GM12891 (cell line): Measurements from ENCODE around the gene COL6A2.
"Not testable (repeated sequence)": the region's sequence is repeated elsewhere in the genome, so short reads cannot be mapped to it uniquely, and the experiment has no call there.

ENCODE experiments used
- DNase-seq: peaks from one replicate; pipeline ENCODE4 v3.0.0; 2011; ENCODE audit warnings: low spot score; ENCODE audit not compliant: insufficient read length
- FAIRE-seq: peaks from 2 replicates; lab custom pipeline; 2011; peaks lifted over from hg19 to GRCh38; lab: Jason Lieb, UNC
- PAX5 ChIP-seq: IDR thresholded peaks from 2 replicates; pipeline ENCODE4 v1.6.1; 2011; ENCODE audit warnings: low read length, moderate library complexity, mild to moderate bottlenecking; ENCODE audit not compliant: insufficient read depth, severe bottlenecking
- POLR2A ChIP-seq: IDR thresholded peaks from 2 replicates; pipeline ENCODE4 v1.6.1; 2011; ENCODE audit warnings: low read depth, low read length, control low read depth
- POLR2AphosphoS5 ChIP-seq: IDR thresholded peaks from 2 replicates; pipeline ENCODE4 v1.6.1; 2011; ENCODE audit warnings: low read depth, low read length, control low read depth
- POU2F2 ChIP-seq: IDR thresholded peaks from 2 replicates; pipeline ENCODE4 v1.6.1; 2011; ENCODE audit warnings: low read depth, mild to moderate bottlenecking, control low read depth, low read length, moderate library complexity
- SPI1 ChIP-seq: IDR thresholded peaks from 2 replicates; pipeline ENCODE4 v1.6.1; 2011; ENCODE audit warnings: low read depth, low read length, control low read depth
- TAF1 ChIP-seq: IDR thresholded peaks from 2 replicates; pipeline ENCODE4 v1.6.1; 2011; ENCODE audit warnings: low read depth, low read length, control low read depth

COL6A2 gene

DNA sequence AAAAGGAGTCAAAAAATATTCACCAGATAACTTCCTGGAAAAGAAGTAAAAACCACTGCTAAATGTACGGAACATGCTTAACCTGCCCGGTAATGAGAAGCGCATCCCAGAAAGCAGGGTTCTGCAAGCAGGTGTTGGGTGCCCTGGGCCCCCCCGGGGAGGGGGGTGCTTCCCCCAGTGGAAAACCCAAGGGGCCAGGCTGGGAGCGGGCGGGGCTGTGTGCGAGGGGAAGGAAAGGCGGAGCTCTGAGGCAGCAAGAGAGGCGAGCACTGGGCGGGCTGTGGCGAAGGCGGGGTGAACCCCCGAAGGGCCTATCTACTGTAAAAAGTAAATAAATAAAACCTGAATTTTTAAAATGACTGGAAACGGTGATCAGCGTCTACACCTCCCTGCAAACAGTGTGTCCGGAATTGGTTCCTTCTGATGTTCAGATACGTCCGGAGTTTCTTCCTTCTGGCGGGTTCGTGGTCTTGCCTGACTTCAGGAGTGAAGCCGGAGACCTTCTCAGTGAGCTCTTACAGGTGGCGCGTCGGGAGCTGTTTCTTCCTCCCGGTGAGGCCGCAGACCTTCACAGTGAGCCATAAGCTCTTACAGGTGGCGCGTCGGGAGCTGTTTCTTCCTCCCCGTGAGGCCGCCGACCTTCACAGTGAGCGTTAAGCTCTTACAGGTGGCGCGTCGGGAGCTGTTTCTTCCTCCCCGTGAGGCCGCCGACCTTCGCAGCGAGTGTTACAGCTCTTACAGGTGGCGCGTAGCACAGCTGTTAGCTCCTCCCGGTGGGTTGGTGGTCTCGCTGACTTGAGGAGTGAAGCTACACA lies 44.1 kb downstream of the COL6A2 start:
- TF ChIP-seq PAX5: no peak
- no peak for TF ChIP-seq POLR2AphosphoS5
- TF ChIP-seq TAF1: no peak
- TF ChIP-seq SPI1: no peak
- TF ChIP-seq POLR2A: no peak
- TF ChIP-seq POU2F2: no peak
- FAIRE-seq (no peak), DNase-seq (no peak)

DNA sequence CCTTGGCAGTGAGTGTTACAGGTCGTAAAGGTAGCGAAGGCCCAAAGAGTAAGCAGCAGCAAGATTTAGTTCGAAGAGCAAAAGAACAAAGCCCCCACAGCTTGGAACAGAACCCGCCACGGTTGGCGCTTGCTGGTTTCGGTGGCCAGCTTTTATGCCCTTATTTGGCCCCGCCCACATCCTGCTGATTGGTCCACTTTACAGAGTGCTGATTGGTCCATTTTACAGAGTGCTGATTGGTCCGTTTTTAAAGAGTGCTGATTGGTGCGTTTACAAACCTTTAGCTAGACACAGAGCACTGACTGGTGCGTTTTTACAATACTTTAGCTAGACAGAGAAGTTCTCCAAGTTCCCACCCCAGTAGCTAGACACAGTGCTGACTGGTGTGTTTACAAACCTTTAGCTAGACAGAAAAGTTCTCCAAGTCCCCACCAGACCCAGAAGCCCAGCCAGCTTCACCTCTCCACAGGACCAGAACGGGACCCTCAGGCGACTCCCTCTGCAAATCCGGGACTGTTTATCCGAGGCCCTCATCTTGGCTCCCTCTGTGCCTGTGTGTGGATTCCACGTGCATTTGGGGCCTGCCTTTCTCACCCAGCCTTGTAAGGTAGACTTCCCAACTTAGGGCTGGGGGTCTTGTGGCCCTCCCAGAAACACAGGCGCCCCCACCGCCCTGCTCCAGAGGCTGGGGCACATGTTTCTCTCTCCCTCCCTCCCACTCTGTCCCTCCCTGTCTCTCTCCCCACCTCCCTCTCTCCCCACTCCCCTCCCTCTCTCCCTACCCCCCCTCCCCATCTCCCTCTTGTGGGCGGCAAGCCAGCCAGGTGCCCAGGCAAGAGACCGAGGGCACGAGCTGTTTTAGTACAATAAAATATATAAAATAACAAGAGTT lies 44.9 kb downstream of the COL6A2 start:
- no peak for DNase-seq
- TF ChIP-seq POLR2AphosphoS5 (no peak), SPI1 (no peak), PAX5 (no peak), POLR2A (no peak), POU2F2 (no peak), TAF1 (no peak)
- no peak for FAIRE-seq

DNA sequence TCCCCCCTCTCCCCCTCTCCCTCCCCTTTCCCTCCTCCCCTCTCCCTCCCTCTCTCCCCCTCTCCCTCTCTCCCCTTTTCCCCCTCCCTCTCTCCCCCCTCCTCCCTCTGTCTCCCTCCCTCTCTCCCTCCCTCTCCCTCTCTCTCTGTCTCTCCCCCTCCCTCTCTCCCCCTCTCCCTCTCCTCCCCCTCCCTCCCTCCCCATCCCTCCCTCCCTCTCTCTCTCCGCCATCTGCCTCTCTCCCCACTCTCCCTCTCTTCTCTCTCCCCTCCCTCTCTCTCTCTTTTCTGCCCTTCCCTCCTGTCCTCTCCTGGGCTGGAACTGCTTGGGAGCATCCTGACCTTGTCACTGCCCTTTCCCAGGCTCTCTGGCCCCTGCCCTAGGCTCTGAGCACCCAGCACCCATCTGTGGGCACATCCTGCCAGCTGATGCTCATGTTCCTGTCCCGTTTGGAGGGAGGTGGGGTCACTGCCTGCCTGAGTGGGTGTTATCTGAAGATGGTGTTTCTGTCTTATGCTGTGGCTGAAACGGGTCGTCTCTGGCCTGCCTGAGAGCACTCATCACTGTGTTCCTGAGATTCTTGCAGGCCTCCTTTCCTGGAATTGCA lies 46.7 kb downstream of the COL6A2 start:
- TF ChIP-seq SPI1: no peak
- TF ChIP-seq POLR2AphosphoS5: no peak
- no peak for TF ChIP-seq POU2F2
- no peak for TF ChIP-seq PAX5
- TF ChIP-seq POLR2A: no peak
- no peak for TF ChIP-seq TAF1
- DNase-seq: no peak
- FAIRE-seq: no peak

DNA sequence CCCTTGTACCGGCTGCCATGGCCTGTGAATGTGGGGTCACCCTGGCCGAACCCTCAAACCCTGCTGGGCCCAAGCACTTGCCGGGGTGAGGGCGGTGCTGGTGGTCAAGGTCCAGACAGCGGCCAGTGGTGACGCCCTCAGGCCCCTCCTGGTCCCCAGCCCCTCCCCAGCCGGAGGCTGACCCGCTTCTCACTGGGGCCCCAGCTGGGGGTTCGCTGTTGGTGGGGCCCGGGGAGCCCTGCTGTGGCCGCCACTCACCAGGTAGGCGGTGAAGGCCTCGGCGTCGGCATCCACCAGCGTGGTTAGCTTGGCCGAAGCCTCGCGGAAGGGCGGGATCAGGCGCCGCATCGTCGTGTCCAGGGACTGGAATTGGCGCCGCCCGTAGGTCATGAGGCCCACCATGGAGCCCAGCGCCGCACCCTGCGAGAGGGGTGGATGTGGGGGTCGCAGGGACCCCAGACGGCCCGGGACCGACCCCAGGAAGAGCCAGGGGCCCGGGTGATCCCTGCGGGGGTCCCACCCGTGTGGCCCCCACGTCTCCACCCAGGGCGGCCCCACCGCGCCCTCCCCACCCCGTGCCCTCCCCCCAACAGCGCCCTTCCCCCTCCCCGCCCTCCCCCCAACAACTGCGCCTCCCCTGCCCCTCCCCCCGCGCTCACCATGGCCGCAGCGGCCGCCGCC lies 47.4 kb downstream of the COL6A2 start:
- DNase-seq: no peak
- no peak for TF ChIP-seq PAX5
- TF ChIP-seq POU2F2: no peak
- TF ChIP-seq POLR2A: no peak
- no peak for TF ChIP-seq SPI1
- no peak for TF ChIP-seq TAF1
- no peak for TF ChIP-seq POLR2AphosphoS5
- FAIRE-seq: no peak

DNA sequence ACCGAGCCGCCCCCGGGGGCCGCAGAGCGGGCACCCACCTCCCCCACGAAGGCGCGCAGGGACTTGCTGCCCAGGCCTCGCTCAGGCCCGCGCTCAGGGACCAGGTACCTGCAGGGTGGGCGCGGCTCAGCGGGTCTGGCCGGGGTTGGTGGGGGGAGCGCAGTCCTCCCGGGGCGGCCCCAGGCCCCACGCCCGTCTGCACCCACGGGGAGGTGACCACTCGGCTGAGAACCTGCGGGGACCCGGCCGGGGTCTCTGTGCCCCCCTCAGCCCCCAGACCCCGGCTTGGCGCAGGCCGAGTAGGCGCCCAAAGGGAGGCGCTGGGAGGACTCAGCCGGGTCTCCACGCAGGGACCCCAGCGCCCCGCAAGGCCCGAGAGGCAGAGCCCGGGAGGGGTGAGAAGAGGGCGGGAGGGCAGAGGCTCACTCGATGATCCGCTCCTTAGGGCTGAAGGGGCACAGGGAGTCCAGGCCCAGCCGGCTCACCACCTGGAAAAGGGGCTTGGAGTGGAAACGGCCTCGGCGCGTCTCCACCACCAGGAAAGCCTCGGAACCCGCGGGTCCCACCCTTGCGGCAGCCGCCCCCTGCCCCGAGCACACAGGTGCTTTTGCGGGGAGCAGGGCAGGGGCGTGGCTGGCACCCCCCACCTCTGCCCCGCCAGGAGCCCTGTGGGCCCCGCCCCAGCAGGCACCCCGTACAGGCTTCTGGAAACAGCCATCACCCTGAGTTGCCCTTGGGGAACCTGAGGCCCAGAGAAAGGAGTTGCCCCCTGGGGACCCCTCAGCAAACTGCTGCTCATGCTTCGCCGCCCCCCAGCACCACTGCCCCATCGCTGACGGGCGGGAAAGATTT lies 48.2 kb downstream of the COL6A2 start:
- DNase-seq: no peak
- TF ChIP-seq POLR2AphosphoS5: no peak
- no peak for FAIRE-seq

DNA sequence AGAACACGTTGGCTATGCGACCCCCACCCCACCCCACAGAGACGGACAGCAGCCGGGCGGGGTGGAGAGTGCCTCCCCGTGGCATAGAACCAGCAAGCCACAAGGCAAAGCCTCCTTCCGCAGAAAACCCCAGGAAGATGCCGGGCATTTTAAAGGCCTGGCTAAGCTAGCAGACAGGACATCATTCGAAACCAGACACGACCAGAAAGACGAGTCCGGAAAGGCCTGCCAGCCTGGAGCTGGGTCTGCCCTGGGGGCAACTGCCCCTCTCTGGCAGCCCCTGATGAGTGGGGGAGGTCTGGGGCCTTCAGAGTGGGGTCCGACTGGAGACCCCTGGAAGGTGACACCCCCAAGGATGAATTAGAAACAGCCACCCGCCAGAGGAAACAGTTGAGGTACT lies 48.9 kb downstream of the COL6A2 start:
- TF ChIP-seq POLR2A: no peak
- FAIRE-seq: no peak
- no peak for DNase-seq

DNA sequence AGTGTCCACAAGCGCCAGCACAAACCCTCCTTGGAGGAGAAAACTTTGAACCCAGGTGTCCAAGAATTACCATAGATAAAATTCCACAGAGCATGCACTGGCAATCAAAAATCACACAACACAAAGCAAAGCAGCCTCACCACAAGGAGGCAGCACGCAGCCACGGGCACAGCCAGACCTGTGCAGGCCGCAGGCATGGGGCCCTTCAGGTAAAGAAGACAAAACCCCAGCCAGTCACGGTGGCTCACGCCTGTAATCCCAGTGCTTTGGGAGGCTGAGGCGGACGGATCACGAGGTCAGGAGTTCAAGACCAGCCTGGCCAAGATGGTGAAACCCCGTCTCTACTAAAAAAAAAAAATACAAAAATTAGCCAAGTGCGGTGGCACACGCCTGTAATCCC lies 49.5 kb downstream of the COL6A2 start:
- FAIRE-seq, DNase-seq: not testable (repeated sequence)

DNA sequence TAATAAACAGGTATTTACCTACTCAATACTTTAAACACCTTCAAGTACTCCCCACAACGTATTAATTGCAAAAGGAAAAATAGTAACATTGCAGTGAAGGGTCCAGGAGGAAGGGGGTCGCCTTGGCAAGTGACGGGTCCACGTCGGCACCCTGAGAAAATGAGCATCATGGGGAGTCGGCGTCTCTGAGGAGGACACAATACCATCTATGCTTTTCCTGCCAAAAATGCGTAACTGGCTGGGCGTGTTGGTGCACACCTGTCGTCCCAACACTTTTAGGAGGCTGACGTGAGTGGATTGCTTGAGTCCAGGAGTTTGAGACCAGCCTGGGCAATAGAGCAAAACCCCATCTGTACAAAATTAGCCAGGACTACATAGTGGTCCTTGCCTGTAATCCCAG lies 50.2 kb downstream of the COL6A2 start:
- FAIRE-seq (no peak), DNase-seq (no peak)
- TF ChIP-seq POU2F2 (no peak), PAX5 (no peak), SPI1 (no peak), POLR2A (no peak), TAF1 (no peak), POLR2AphosphoS5 (no peak)

DNA sequence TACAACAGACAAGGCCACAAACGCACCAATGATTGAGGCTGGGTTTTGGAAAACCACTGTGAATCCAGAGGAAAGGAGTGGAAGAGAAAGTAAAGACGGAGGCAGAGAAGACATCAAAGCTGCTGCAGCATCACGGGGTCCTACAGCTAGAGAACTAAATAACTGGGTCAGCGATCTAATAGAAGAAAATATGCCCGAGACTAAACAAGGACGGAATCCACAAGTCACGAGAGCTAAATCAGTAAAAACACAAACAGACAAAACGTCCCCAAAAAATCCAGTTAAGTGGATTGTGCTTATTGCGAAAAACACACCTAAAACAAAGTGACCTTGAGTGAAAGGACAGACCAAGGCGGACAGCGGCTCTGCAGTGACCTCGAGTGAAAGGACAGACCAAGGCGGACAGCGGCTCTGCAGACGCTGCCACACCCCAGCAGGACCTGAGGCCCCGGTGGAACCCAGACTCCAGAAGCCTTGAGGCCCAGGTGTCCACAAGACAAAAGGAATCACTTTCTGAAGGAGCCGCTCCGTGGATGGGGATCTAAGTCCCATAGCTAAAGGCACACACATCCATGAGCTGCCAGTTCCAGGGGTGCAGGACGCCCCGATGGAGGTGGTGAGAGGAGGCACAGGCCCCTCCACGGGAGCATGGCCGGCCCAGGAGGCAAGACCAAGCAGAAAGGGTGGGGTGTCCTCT lies 51.4 kb downstream of the COL6A2 start:
- DNase-seq: no peak
- FAIRE-seq: no peak
- no peak for TF ChIP-seq PAX5
- no peak for TF ChIP-seq POLR2A
- no peak for TF ChIP-seq TAF1
- no peak for TF ChIP-seq POLR2AphosphoS5
- no peak for TF ChIP-seq POU2F2
- no peak for TF ChIP-seq SPI1
